Mucosa of descending colon (tissue), 3 donors: Measurements from ENCODE around the gene KCNE2. TPM values are rescaled to one million over a fixed set of nuclear protein-coding genes. Genes with fewer than 3 reads are reported as not detected.

Experiments used
- ATAC-seq: fragments of 200-7000 bp; cut with Tn5 transposase; one replicate; pipeline ENCODE4 v1.9.1; 2020; ENCODE audit warnings: mild to moderate bottlenecking, moderate library complexity
- DNase-seq, 3 donors: peaks; one replicate each; pipeline ENCODE4 v3.0.0-alpha.2; 2020
- H3K36me3 ChIP-seq: fragments of 200-600 bp; one replicate; pipeline ENCODE4 v1.8.0; 2021; ENCODE audit warnings: low read depth, mild to moderate bottlenecking
- H3K4me1 ChIP-seq: fragments of 200-600 bp; one replicate; pipeline ENCODE4 v1.8.0; 2021; ENCODE audit warnings: low read depth, mild to moderate bottlenecking
- H3K4me3 ChIP-seq: fragments of 200-600 bp; one replicate; pipeline ENCODE4 v1.8.0; 2021; ENCODE audit warnings: mild to moderate bottlenecking
- H3K9me3 ChIP-seq: fragments of 200-600 bp; one replicate; pipeline ENCODE4 v1.8.0; 2021; ENCODE audit warnings: mild to moderate bottlenecking
- CTCF ChIP-seq: fragments of 200-600 bp; IDR thresholded peaks from one replicate; pipeline ENCODE4 v1.8.0; 2022; ENCODE audit warnings: antibody characterized with exemption, mild to moderate bottlenecking
- intact Hi-C, 2 donors: fragments of 100-400 bp; cut with DNase I in 1 of 2; cut with micrococcal nuclease in 1 of 2; formaldehyde crosslinking; loops; one replicate each; pipeline versions ENCODE4 v1.11.0 to v1.11.1; 2022; cut with DNase I, micrococcal nuclease
- total RNA-seq, 3 donors: library from RNA; stranded (reverse); fragmentation: NEBNext Ultra II Directional in 2 of 3; extraction: Animal tissue kit (Norgen Biotek cat#: 25700) in 2 of 3; gene quantifications; one replicate each; pipeline versions ENCODE4 v1.2.1 to v1.2.4, GENCODE V29; 2021 to 2023
- donor health status: DM: no; HTN: no; CAD: no; lungs with moderate emphysema.
- donor health status: DM: no; HTN: no; CAD: no.
- donor health status: DM: no; HTN: yes; CAD: no.

KCNE2 gene
- total RNA-seq, 3 donors from 2014 or later, result 0.38 to 1.0 (median 0.84) TPM

GRCh38 chr21:34332347-34332746 lies 31.5 kb upstream of the KCNE2 start:
- DNase-seq, result no peak
- intact Hi-C loops, result loop anchor here in 1 of 2 donors (10.0 kb wide), 1 partner anchor 58 kb away; no protein-coding TSS in a partner anchor
- Histone ChIP-seq H3K4me1 (no peaks in the 10 kb centered on the region), H3K9me3 (no peaks in the 10 kb centered on the region), H3K36me3 (no peaks in the 10 kb centered on the region), H3K4me3 (no peak overlapping the region)
- TF ChIP-seq CTCF, result no peak
- no peak for ATAC-seq

- DNase-seq (no peak), ATAC-seq (no peak)
- H3K4me1 ChIP-seq, result no peaks in the 10 kb centered on the region
- no peak overlapping the region for H3K4me3 ChIP-seq
- no peaks in the 10 kb centered on the region for H3K36me3 ChIP-seq
- TF ChIP-seq CTCF, result no peak
- intact Hi-C loops, result loop anchor here in 1 of 2 donors (10.0 kb wide), 1 partner anchor 58 kb away; no protein-coding TSS in a partner anchor
- no peaks in the 10 kb centered on the region for H3K9me3 ChIP-seq
Measured at GRCh38 chr21:34333121-34333739, 30.6 kb upstream of the KCNE2 start.

GRCh38 chr21:34335316-34335715 lies 28.5 kb upstream of the KCNE2 start:
- no peak for TF ChIP-seq CTCF
- ATAC-seq (no peak), DNase-seq (no peak)
- no peak overlapping the region for H3K4me3 ChIP-seq
- H3K36me3 ChIP-seq, result no peaks in the 10 kb centered on the region
- no peaks in the 10 kb centered on the region for H3K4me1 ChIP-seq
- H3K9me3 ChIP-seq, result no peaks in the 10 kb centered on the region
- intact Hi-C loops, result loop anchor here in 1 of 2 donors (10.0 kb wide), 1 partner anchor 61 kb away; no protein-coding TSS in a partner anchor

- H3K4me1 ChIP-seq, result no peaks in the 10 kb centered on the region
- ATAC-seq, result no peak
- H3K36me3 ChIP-seq, result no peaks in the 10 kb centered on the region
- no peaks in the 10 kb centered on the region for H3K9me3 ChIP-seq
- DNase-seq, result no peak
- intact Hi-C loops, result loop anchor here in 1 of 2 donors (10.0 kb wide), 1 partner anchor 61 kb away; no protein-coding TSS in a partner anchor
- TF ChIP-seq CTCF, result no peak
- no peak overlapping the region for H3K4me3 ChIP-seq
Measured at GRCh38 chr21:34336245-34336644, 27.6 kb upstream of the KCNE2 start.

- no peak for ATAC-seq
- Histone ChIP-seq H3K4me3 (no peak overlapping the region), H3K4me1 (no peaks in the 10 kb centered on the region), H3K9me3 (no peaks in the 10 kb centered on the region), H3K36me3 (no peaks in the 10 kb centered on the region)
- DNase-seq, result no peak
- intact Hi-C loops, result loop anchor here in 1 of 2 donors (10.0 kb wide), 1 partner anchor 62 kb away; no protein-coding TSS in a partner anchor
- TF ChIP-seq CTCF, result no peak
Measured at GRCh38 chr21:34336756-34337391, 26.9 kb upstream of the KCNE2 start.
